ENCODE data around the gene ZNRF3. TPM values are rescaled to one million over a fixed set of nuclear protein-coding genes. Genes with fewer than 3 reads are reported as not detected.

ZNRF3 gene
- total RNA-seq, 1 donor from 2014 or later = 6.7 TPM

DNA sequence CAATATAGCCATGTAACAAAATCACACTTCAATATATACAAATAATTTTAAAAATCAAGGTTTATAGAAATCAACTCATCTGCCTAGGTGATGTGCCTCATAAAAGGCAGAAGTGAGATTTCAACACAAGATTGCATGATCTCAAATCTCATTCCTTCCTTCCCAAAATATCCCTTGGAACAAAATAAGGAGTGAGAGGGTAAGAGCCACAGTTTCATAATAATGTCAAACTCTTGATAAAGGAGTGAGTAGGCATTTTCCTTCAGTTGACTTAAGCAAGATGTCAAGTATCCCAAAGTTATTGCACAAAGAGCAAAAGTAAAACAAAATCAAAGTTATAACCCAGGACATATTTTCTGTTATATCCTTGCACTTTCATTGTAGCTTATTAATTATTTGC lies 97.0 kb downstream of the ZNRF3 start:
- H3K4me1 Mint-ChIP-seq (ENCODE audit: low read depth) = peaks cover 59% of the 10 kb centered on the region
- no peaks in the 10 kb centered on the region for H3K9me3 Mint-ChIP-seq (ENCODE audit: low read depth)

DNA sequence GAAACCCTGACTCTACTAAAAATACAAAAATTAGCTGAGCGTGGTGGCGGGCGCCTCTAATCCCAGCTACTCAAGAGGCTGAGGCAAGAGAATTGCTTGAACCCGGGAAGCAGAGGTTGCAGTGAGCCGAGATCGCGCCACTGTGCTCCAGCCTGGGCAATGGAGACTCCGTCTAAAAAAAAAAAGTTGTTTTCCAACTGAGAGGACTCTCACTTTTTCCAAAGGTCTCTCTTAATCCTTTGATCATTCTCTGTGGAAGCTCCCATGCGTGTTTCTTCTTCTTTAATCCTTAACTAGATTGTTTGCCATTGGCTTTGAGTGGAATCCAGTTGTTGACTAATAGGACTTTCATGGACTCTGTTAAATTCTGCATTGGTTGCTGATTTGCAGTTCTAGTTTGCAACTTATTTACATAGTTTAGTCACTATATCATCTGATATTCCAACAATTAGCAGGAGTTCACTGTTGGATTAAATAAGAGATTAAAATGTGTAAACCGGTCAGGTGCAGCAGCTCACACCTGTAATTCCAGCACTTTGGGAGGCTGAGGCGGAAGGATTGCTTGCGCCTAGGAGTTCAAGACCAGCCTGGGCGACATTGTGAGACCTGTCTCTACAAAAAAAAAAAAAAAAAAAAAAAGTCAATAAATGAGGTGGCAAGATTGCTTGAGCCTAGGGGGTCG lies 98.6 kb downstream of the ZNRF3 start:
- Mint-ChIP-seq H3K27me3 (ENCODE audit: low read depth) (no peaks in the 10 kb centered on the region), H3K27ac (ENCODE audit: unreplicated experiment) (no peak overlapping the region), H3K4me3 (ENCODE audit: unreplicated experiment) (no peak overlapping the region), H3K36me3 (ENCODE audit: low read depth) (no peaks in the 10 kb centered on the region), H3K4me1 (ENCODE audit: low read depth) (peaks cover 47% of the 10 kb centered on the region), H3K9me3 (ENCODE audit: low read depth) (no peaks in the 10 kb centered on the region)
- TF ChIP-seq CTCF (IDR thresholded peaks at IDR 0.05) = no peak
- DNase-seq (ENCODE audit: low spot score) = no peak

More for the DNA sequence above, 97.0 kb downstream of the ZNRF3 start:
- Mint-ChIP-seq H3K27ac (ENCODE audit: unreplicated experiment) (no peak overlapping the region), H3K27me3 (ENCODE audit: low read depth) (no peaks in the 10 kb centered on the region), H3K4me3 (ENCODE audit: unreplicated experiment) (no peak overlapping the region), H3K36me3 (ENCODE audit: low read depth) (no peaks in the 10 kb centered on the region)
- TF ChIP-seq CTCF (IDR thresholded peaks at IDR 0.05) = no peak
- no peak for DNase-seq (ENCODE audit: low spot score)

DNA sequence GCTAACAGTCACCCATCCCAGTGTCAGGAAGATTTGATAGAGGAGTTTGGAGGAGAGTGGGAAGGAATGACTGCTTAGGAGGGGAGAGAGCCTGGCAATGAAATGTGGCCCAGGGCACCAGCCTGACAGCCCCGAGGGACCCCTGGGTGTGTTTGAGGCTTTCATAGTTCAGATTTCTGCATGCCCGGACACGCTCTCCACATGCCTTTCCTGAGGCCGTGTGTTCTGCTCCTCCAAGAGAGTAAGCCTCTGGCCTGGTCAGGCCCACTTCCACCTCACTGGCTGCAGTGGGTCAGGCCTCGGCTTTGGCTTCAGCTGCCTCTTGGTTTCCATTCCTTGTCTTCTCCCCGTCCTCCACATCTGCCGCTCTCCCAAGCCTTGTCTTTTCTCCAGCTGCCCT lies 99.8 kb downstream of the ZNRF3 start:
- no peak for DNase-seq (ENCODE audit: low spot score)
- Mint-ChIP-seq H3K27ac (ENCODE audit: unreplicated experiment) (no peak overlapping the region), H3K4me3 (ENCODE audit: unreplicated experiment) (no peak overlapping the region), H3K9me3 (ENCODE audit: low read depth) (no peaks in the 10 kb centered on the region), H3K4me1 (ENCODE audit: low read depth) (peaks cover 38% of the 10 kb centered on the region), H3K27me3 (ENCODE audit: low read depth) (no peaks in the 10 kb centered on the region), H3K36me3 (ENCODE audit: low read depth) (no peaks in the 10 kb centered on the region)
- no peak for TF ChIP-seq CTCF (IDR thresholded peaks at IDR 0.05)

DNA sequence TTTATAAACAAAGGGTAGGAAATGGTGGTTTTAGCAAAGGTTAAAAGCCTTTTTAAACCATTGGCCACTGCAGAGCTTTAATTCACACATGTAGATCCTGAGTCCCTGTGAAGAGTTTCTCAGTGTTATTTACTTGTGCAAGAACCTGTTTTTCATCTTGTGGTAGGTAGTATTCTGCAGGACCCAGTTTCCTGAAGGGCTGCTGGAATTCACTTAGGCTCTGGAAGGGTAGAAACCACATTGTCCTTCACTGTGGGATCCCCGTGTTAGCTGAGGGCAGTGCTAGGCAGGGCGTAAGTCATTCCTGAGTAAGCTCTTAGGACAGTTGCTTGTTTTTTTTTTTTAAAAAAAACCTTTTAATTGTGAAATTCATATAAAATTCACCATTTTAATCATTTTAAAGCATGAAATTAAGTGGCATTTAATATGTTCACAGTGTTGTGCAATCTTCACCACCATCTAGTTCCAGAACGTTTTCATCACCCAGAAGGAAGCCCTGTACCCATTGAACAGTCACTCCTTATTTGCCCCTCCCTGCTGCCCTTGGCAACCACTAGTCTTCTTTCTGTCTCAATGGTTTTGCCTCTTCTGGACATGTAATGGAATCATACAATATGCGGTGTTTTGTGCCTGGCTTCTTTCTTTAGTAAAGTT lies 100.5 kb downstream of the ZNRF3 start:
- DNase-seq (ENCODE audit: low spot score) = no peak
- no peaks in the 10 kb centered on the region for H3K36me3 Mint-ChIP-seq (ENCODE audit: low read depth)
- H3K4me1 Mint-ChIP-seq (ENCODE audit: low read depth) = peaks cover 37% of the 10 kb centered on the region
- TF ChIP-seq CTCF (IDR thresholded peaks at IDR 0.05) = no peak
- no peak overlapping the region for H3K27ac Mint-ChIP-seq (ENCODE audit: unreplicated experiment)
- H3K9me3 Mint-ChIP-seq (ENCODE audit: low read depth) = no peaks in the 10 kb centered on the region
- H3K4me3 Mint-ChIP-seq (ENCODE audit: unreplicated experiment) = no peak overlapping the region
- H3K27me3 Mint-ChIP-seq (ENCODE audit: low read depth) = no peaks in the 10 kb centered on the region

- no peak for TF ChIP-seq CTCF (IDR thresholded peaks at IDR 0.05)
- H3K4me1 Mint-ChIP-seq (ENCODE audit: low read depth) = peaks cover 40% of the 10 kb centered on the region
- no peaks in the 10 kb centered on the region for H3K36me3 Mint-ChIP-seq (ENCODE audit: low read depth)
- DNase-seq (ENCODE audit: low spot score) = no peak
- no peaks in the 10 kb centered on the region for H3K9me3 Mint-ChIP-seq (ENCODE audit: low read depth)
- H3K27me3 Mint-ChIP-seq (ENCODE audit: low read depth) = no peaks in the 10 kb centered on the region
- H3K4me3 Mint-ChIP-seq (ENCODE audit: unreplicated experiment) = no peak overlapping the region
- H3K27ac Mint-ChIP-seq (ENCODE audit: unreplicated experiment) = no peak overlapping the region
These were observed 101.2 kb downstream of the ZNRF3 start for GRCh38 chr22:28984482-28985158.

Data from chondrocyte (in vitro differentiated cells).